Stimulated activated CD8-positive, alpha-beta memory T cell treated with anti-CD3 and anti-CD28 coated beads, Interleukin-2, amount 100 ng/mL, for 48 hours (primary cell): ENCODE data around the gene KRTAP20-2.

Source experiments
- DNase-seq, 2 donors: peaks; one replicate each; pipeline ENCODE4 v3.0.0-alpha.2; 2020; ENCODE audit warnings: low read depth in 2 of 2

KRTAP20-2 gene

DNA sequence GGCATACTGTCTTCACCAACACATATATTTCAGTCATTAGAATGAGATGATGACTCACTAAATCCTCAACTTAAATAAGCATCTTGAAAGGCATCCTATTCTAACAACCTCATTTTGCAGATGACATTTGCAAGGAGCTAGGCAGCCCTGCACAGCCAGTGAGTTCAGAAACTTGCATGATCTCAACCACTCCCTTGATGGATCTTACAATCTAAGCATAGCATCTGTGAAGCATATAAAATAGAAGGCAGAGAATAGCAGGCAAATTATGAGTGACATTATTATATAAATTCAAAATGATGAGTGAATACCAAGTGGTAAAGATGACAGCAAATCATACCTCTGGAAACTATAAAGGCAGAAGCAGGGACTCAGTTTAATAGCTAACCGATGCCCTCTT is 39.3 kb downstream of the KRTAP20-2 start:
- DNase-seq = no peak

DNA sequence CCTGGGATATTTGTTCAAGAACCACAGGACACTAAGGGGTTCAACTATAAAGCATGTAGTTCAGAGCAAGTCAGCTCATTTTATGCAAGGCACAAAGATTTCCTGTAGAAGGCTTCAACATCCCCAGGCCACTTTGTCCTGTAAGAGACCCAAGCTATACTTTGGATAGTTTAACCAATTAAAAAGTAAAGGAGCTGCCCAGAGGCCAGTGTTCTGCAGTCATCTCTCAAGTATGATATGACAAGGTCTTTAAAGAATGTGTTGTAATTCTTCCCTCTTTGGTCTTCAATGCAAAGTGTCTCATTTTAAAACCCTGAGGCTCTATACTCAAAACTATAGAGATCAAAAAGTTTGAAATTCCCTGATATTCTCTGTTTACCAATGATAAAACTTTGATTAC is 41.7 kb downstream of the KRTAP20-2 start:
- DNase-seq = no peak

DNA sequence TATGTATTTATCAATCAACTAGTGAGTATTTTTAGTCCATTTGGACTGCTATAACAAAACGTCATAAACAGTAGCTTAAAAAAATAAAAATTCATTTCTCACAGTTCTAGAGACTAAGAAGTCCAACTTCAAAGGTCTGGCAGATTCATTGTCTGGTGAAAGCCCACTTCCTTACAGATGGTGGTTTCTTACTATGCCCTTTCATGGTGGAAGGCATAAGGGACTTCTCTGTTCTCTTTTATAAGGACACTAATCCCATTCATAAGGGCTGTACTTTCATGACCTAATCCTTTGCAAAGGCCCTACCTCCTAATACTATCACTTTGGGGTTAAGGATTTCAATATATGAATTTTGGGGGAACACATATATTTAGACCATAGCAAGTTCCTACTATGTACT is 45.6 kb downstream of the KRTAP20-2 start:
- DNase-seq = no peak

DNA sequence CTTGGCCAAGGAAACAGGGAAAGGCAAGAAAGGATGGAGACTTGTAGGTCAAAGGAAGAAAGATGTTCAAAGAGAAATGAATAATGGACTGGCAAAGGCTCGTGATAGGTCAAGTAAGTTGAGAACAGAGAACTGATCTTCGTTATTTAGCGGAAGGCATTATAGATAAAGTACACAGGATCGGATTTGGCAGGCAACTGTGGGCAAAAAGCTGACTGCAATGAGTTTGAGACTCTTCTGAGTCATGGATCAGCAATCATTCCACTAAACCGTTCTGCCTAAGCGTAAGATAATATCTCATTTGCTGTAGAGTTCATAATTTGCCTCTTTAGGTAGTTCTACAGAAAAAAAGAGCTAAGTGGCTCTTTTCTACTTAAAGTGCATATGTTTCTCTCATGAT is 49.5 kb downstream of the KRTAP20-2 start:
- no peak for DNase-seq
